Islet precursor cell (in vitro differentiated cells): Measurements from ENCODE around the gene PSAP.
"Not testable (repeated sequence)": the region's sequence is repeated elsewhere in the genome, so short reads cannot be mapped to it uniquely, and the experiment has no call there.

Experiments
- DNase-seq: peaks from one replicate; pipeline ENCODE4 v3.0.0-alpha.2; 2018

Gene PSAP

GRCh38 chr10:71850743-71851464, at the start of gene PSAP:
TSS of gene PSAP (minus strand) at chr10:71851251. CDS start at chr10:71851221, 30 bp downstream.
- DNase-seq = peak; percentile 99

GRCh38 chr10:71900441-71901180, 49.6 kb upstream of the PSAP start:
- DNase-seq = no peak

GRCh38 chr10:71899665-71900412, 48.8 kb upstream of the PSAP start:
- no peak for DNase-seq

- DNase-seq = not testable (repeated sequence)
Observed at GRCh38 chr10:71898346-71898745, 47.3 kb upstream of the PSAP start.

- no peak for DNase-seq
Observed at GRCh38 chr10:71893920-71894319, 42.9 kb upstream of the PSAP start.

GRCh38 chr10:71893258-71893815, 42.3 kb upstream of the PSAP start:
- no peak for DNase-seq

GRCh38 chr10:71891437-71891836, 40.4 kb upstream of the PSAP start:
- no peak for DNase-seq

GRCh38 chr10:71889388-71889987, 38.4 kb upstream of the PSAP start:
- no peak for DNase-seq

- DNase-seq = peak; percentile 77
Observed at GRCh38 chr10:71888623-71889387, 37.8 kb upstream of the PSAP start.

GRCh38 chr10:71888248-71888622, 37.2 kb upstream of the PSAP start:
- DNase-seq = no peak

GRCh38 chr10:71887743-71888142, 36.7 kb upstream of the PSAP start:
- DNase-seq = no peak

GRCh38 chr10:71882813-71883659, 32.0 kb upstream of the PSAP start:
- no peak for DNase-seq

GRCh38 chr10:71881647-71882355, 30.8 kb upstream of the PSAP start:
- DNase-seq = no peak

- DNase-seq = not testable (repeated sequence)
Observed at GRCh38 chr10:71881307-71881624, 30.2 kb upstream of the PSAP start.

- DNase-seq = no peak
Observed at GRCh38 chr10:71880425-71881306, 29.6 kb upstream of the PSAP start.

- peak; percentile 83 for DNase-seq
Observed at GRCh38 chr10:71878327-71879034, 27.4 kb upstream of the PSAP start.

GRCh38 chr10:71877821-71878220, 26.8 kb upstream of the PSAP start:
- DNase-seq = no peak

- DNase-seq = not testable (repeated sequence)
Observed at GRCh38 chr10:71874680-71875354, 23.8 kb upstream of the PSAP start.
